Sigmoid colon (tissue), 4 donors: ENCODE measurements around the gene PGBD2.
"Not testable (repeated sequence)": the region's sequence is repeated elsewhere in the genome, so short reads cannot be mapped to it uniquely, and the experiment has no call there.

Experiments used
- CTCF ChIP-seq, 4 experiments: fragments of 450-650 bp in 3 of 4; fragments of 200-600 bp in 1 of 4; IDR thresholded peaks; one replicate each; pipeline ENCODE4 v1.5.1; 2016 to 2019; ENCODE audit warnings: antibody characterized with exemption in 4 of 4, mild to moderate bottlenecking in 3 of 4, moderate library complexity in 2 of 4
- EP300 ChIP-seq, 4 donors: sonication (generic); formaldehyde crosslinking; IDR thresholded peaks; one replicate each; pipeline ENCODE4 v1.6.1; 2017; ENCODE audit warnings: antibody characterized with exemption in 4 of 4
- POLR2AphosphoS5 ChIP-seq, 4 donors: sonication (generic); formaldehyde crosslinking; IDR thresholded peaks; one replicate each; pipeline ENCODE4 v1.6.1; 2017; ENCODE audit warnings: antibody characterized with exemption in 4 of 4

- not testable (repeated sequence) for TF ChIP-seq CTCF, EP300, POLR2AphosphoS5 (IDR thresholded peaks at IDR 0.05)
These were observed 39.9 kb downstream of the PGBD2 start for GRCh38 chr1:248945856-248946416.
